H1 (cell line): ENCODE data around the gene ATP2A3.

Experiments used
- CTCF ChIP-seq, 3 experiments: IDR thresholded peaks; 1 replicate in 2 of 3; 2 replicates in 1 of 3; pipeline versions ENCODE4 v1.5.1 to v1.6.1; 2011; ENCODE audit warnings: low read length in 3 of 3, mild to moderate bottlenecking in 3 of 3, inconsistent platforms in 2 of 3, low read depth in 1 of 3, moderate library complexity in 1 of 3; ENCODE audit not compliant: insufficient read depth in 1 of 3; ENCODE audit errors: control extremely low read depth in 1 of 3
- EGR1 ChIP-seq: IDR thresholded peaks from 2 replicates; pipeline ENCODE4 v1.6.1; 2011; ENCODE audit warnings: low read depth, low read length, borderline replicate concordance
- GABPA ChIP-seq: IDR thresholded peaks from 2 replicates; pipeline ENCODE4 v1.6.1; 2011; ENCODE audit warnings: mild to moderate bottlenecking, low read length, moderate library complexity, borderline replicate concordance; ENCODE audit not compliant: insufficient read depth
- JUN ChIP-seq: IDR thresholded peaks from 2 replicates; pipeline ENCODE4 v1.6.1; 2011; ENCODE audit warnings: low read depth, mild to moderate bottlenecking, improper control_type of control experiment, low read length
- MAFK ChIP-seq: IDR thresholded peaks from 2 replicates; pipeline ENCODE4 v1.6.1; 2012; ENCODE audit warnings: low read depth, mild to moderate bottlenecking, improper control_type of control experiment, low read length
- NANOG ChIP-seq: IDR thresholded peaks from 2 replicates; pipeline ENCODE4 v1.6.1; 2011; ENCODE audit warnings: low read length, low read depth, mild to moderate bottlenecking, inconsistent platforms; ENCODE audit not compliant: insufficient read depth, poor library complexity, severe bottlenecking
- POLR2A ChIP-seq, 2 experiments: IDR thresholded peaks; 1 replicate in 1 of 2; 2 replicates in 1 of 2; pipeline ENCODE4 v1.6.1; 2011; ENCODE audit warnings: low read depth in 2 of 2, low read length in 2 of 2, mild to moderate bottlenecking in 2 of 2; ENCODE audit errors: control extremely low read depth in 1 of 2
- POLR2AphosphoS5 ChIP-seq: IDR thresholded peaks from 2 replicates; pipeline ENCODE4 v1.6.1; 2011; ENCODE audit warnings: low read depth, low read length
- RNF2 ChIP-seq: fragments of 200-900, 300-1000 bp; sonication (generic); IDR thresholded peaks from 2 replicates; pipeline ENCODE4 v1.7.1; 2016; ENCODE audit warnings: borderline replicate concordance, low read depth, mild to moderate bottlenecking, antibody characterized with exemption, low read length; ENCODE audit not compliant: poor library complexity, severe bottlenecking; ENCODE audit errors: missing control alignments
- SAP30 ChIP-seq: fragments of 300-600 bp; sonication (generic); IDR thresholded peaks from 2 replicates; pipeline ENCODE4 v1.7.1; 2012; ENCODE audit warnings: low read length, moderate library complexity, mild to moderate bottlenecking, inconsistent platforms; ENCODE audit not compliant: insufficient read depth, insufficient replicate concordance
- SP1 ChIP-seq: IDR thresholded peaks from 2 replicates; pipeline ENCODE4 v1.6.1; 2011; ENCODE audit warnings: low read depth, low read length
- SRF ChIP-seq: IDR thresholded peaks from 2 replicates; pipeline ENCODE4 v1.6.1; 2011; ENCODE audit warnings: mild to moderate bottlenecking, low read depth, low read length, moderate library complexity
- TF ChIP-seq, protein P1 (sequence below): IDR thresholded peaks from 2 replicates; pipeline ENCODE4 v1.6.1; 2012; ENCODE audit warnings: inconsistent platforms

DNA sequence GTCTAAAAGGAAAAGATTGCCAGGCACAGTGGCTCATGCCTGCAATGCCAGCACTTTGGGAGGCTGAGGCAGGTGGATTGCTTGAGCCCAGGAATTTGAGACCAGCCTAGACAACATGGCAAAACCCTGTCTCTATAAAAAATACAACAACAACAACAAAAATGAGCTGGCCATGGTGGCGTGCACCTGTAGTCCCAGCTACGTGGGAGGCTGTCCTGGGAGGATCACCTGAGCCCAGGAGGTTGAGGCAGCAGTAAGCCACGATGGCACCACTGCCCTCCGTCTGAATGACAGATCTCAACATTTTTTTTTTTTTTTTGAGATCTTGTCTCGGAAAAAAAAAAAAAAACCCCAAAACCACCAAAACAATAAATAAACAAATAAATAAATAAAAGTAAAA lies 28.1 kb upstream of the ATP2A3 start:
- no peak for TF ChIP-seq EGR1
- no peak for TF ChIP-seq CTCF (IDR thresholded peaks at IDR 0.05; ENCODE audit: control extremely low read depth in 1 of 3, insufficient read depth in 1 of 3, low read depth in 1 of 3, low read length in 3 of 3)
- TF ChIP-seq POLR2AphosphoS5: no peak
- TF ChIP-seq GABPA: no peak
- no peak for TF ChIP-seq SP1
- no peak for TF ChIP-seq SRF
- TF ChIP-seq RNF2: no peak
- TF ChIP-seq NANOG: no peak
- TF ChIP-seq, protein P1, sequence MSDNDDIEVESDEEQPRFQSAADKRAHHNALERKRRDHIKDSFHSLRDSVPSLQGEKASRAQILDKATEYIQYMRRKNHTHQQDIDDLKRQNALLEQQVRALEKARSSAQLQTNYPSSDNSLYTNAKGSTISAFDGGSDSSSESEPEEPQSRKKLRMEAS: no peak
- no peak for TF ChIP-seq JUN
- no peak for TF ChIP-seq MAFK
- no peak for TF ChIP-seq POLR2A (IDR thresholded peaks at IDR 0.05; ENCODE audit: control extremely low read depth in 1 of 2, low read depth in 2 of 2, low read length in 2 of 2)
- TF ChIP-seq SAP30: no peak
